Forelimb muscle (tissue), 1 donor: ENCODE data around the gene GSE1. TPM values are rescaled to one million over a fixed set of nuclear protein-coding genes. Genes with fewer than 3 reads are reported as not detected.
A peak's percentile ranks its signal among the peaks of the same experiment; 100 is the strongest.

ENCODE experiments used
- DNase-seq: peaks from one replicate; pipeline ENCODE4 v3.0.0-alpha.2; 2013; ENCODE audit warnings: low read depth
- polyA plus RNA-seq: library from polyadenylated mRNA; unstranded; fragments of 120-200 nt; gene quantifications from one replicate; pipeline ENCODE4 v1.2.1, GENCODE V29; 2013; ENCODE audit not compliant: insufficient read length

The GSE1 gene
- polyA plus RNA-seq, 1 donor = 52.6 TPM

- DNase-seq = no peak
Observed at GRCh38 chr16:85697431-85697830, 84.3 kb downstream of the GSE1 start.

- no peak for DNase-seq
Observed at GRCh38 chr16:85698459-85698891, 85.4 kb downstream of the GSE1 start.

GRCh38 chr16:85698935-85699558 lies 85.9 kb downstream of the GSE1 start:
- DNase-seq = no peak

GRCh38 chr16:85699628-85700027 lies 86.5 kb downstream of the GSE1 start:
- no peak for DNase-seq

GRCh38 chr16:85704011-85704410 lies 90.9 kb downstream of the GSE1 start:
- DNase-seq = no peak

GRCh38 chr16:85704900-85705846 lies 92.1 kb downstream of the GSE1 start:
- no peak for DNase-seq

- DNase-seq = no peak
Observed at GRCh38 chr16:85706449-85707034, 93.4 kb downstream of the GSE1 start.

GRCh38 chr16:85707528-85708095 lies 94.5 kb downstream of the GSE1 start:
- no peak for DNase-seq

- no peak for DNase-seq
Observed at GRCh38 chr16:85708338-85708737, 95.2 kb downstream of the GSE1 start.

GRCh38 chr16:85709766-85710585 lies 96.9 kb downstream of the GSE1 start:
- no peak for DNase-seq

GRCh38 chr16:85710732-85711131 lies 97.6 kb downstream of the GSE1 start:
- no peak for DNase-seq

GRCh38 chr16:85711982-85712587 lies 99.0 kb downstream of the GSE1 start:
- DNase-seq = no peak

- DNase-seq = no peak
Observed at GRCh38 chr16:85712801-85713200, 99.7 kb downstream of the GSE1 start.

- DNase-seq = peak; percentile 20
Observed at GRCh38 chr16:85715169-85716021, 102.3 kb downstream of the GSE1 start.

- no peak for DNase-seq
Observed at GRCh38 chr16:85716022-85716679, 103.0 kb downstream of the GSE1 start.

GRCh38 chr16:85716680-85717038 lies 103.5 kb downstream of the GSE1 start:
- DNase-seq = no peak

GRCh38 chr16:85717393-85718152 lies 104.5 kb downstream of the GSE1 start:
- no peak for DNase-seq

GRCh38 chr16:85718153-85718477 lies 105.0 kb downstream of the GSE1 start:
- no peak for DNase-seq

- DNase-seq = no peak
Observed at GRCh38 chr16:85718682-85719081, 105.6 kb downstream of the GSE1 start.
